Mesothelial cell of epicardium (in vitro differentiated cells): Measurements from ENCODE around the gene FAF2. TPM values are rescaled to one million over a fixed set of nuclear protein-coding genes. Genes with fewer than 3 reads are reported as not detected.

Experiments used
- DNase-seq, 2 experiments: peaks; one replicate each; pipeline ENCODE4 v3.0.0; 2021; ENCODE audit warnings: low spot score in 2 of 2; ENCODE audit not compliant: unreplicated experiment in 2 of 2
- H3K27ac Mint-ChIP-seq: 2 replicates; pipeline ENCODE4 v1.8.0; 2021; ENCODE audit warnings: mixed read lengths
- H3K27me3 Mint-ChIP-seq: 2 replicates; pipeline ENCODE4 v1.8.0; 2021; ENCODE audit warnings: low read depth, mixed read lengths
- H3K36me3 Mint-ChIP-seq: 2 replicates; pipeline ENCODE4 v1.8.0; 2021; ENCODE audit warnings: mixed read lengths
- H3K4me1 Mint-ChIP-seq: 2 replicates; pipeline ENCODE4 v1.8.0; 2021; ENCODE audit warnings: mixed read lengths
- H3K4me3 Mint-ChIP-seq: 2 replicates; pipeline ENCODE4 v1.8.0; 2021; ENCODE audit warnings: mild to moderate bottlenecking, moderate library complexity, mixed read lengths
- H3K9me3 Mint-ChIP-seq: 2 replicates; pipeline ENCODE4 v1.8.0; 2021; ENCODE audit warnings: mixed read lengths
- CTCF ChIP-seq: fragments of 200-600 bp; sonication (generic); IDR thresholded peaks from one replicate; pipeline ENCODE4 v1.5.0; 2021; ENCODE audit warnings: antibody characterized with exemption; ENCODE audit not compliant: unreplicated experiment
- total RNA-seq: library from RNA; stranded (reverse); gene quantifications from 3 replicates; pipeline ENCODE4 v1.2.1, GENCODE V29; 2021

The FAF2 gene
- total RNA-seq, 1 donor from 2014 or later: 52.7 TPM

- Mint-ChIP-seq H3K4me1 (peaks cover 4% of the 10 kb centered on the region), H3K9me3 (no peaks in the 10 kb centered on the region), H3K4me3 (no peak overlapping the region), H3K36me3 (peaks cover 12% of the 10 kb centered on the region), H3K27me3 (no peaks in the 10 kb centered on the region), H3K27ac (no peak overlapping the region)
- DNase-seq: no peak
- no peak for TF ChIP-seq CTCF
Measured at GRCh38 chr5:176466245-176466871, 18.2 kb downstream of the FAF2 start.

- no peak overlapping the region for H3K4me3 Mint-ChIP-seq
- no peak overlapping the region for H3K27ac Mint-ChIP-seq
- no peak for DNase-seq
- peaks cover 29% of the 10 kb centered on the region for H3K36me3 Mint-ChIP-seq
- TF ChIP-seq CTCF: no peak
- H3K27me3 Mint-ChIP-seq: no peaks in the 10 kb centered on the region
- H3K9me3 Mint-ChIP-seq: peaks cover 13% of the 10 kb centered on the region
- peaks cover 4% of the 10 kb centered on the region for H3K4me1 Mint-ChIP-seq
Measured at GRCh38 chr5:176469296-176469695, 21.1 kb downstream of the FAF2 start.

GRCh38 chr5:176470539-176470938, 22.4 kb downstream of the FAF2 start:
- Mint-ChIP-seq H3K4me1 (peaks cover 4% of the 10 kb centered on the region), H3K27me3 (no peaks in the 10 kb centered on the region), H3K27ac (no peak overlapping the region), H3K9me3 (peaks cover 19% of the 10 kb centered on the region), H3K36me3 (peaks cover 35% of the 10 kb centered on the region), H3K4me3 (no peak overlapping the region)
- no peak for TF ChIP-seq CTCF
- no peak for DNase-seq

- TF ChIP-seq CTCF: no peak
- peaks cover 2% of the 10 kb centered on the region for H3K4me1 Mint-ChIP-seq
- peaks cover 22% of the 10 kb centered on the region for H3K9me3 Mint-ChIP-seq
- no peak overlapping the region for H3K27ac Mint-ChIP-seq
- DNase-seq: no peak
- no peak overlapping the region for H3K4me3 Mint-ChIP-seq
- H3K27me3 Mint-ChIP-seq: no peaks in the 10 kb centered on the region
- peaks cover 39% of the 10 kb centered on the region for H3K36me3 Mint-ChIP-seq
Measured at GRCh38 chr5:176471098-176471497, 22.9 kb downstream of the FAF2 start.

GRCh38 chr5:176473335-176474006, 25.3 kb downstream of the FAF2 start:
- Mint-ChIP-seq H3K27me3 (no peaks in the 10 kb centered on the region), H3K36me3 (peaks cover 37% of the 10 kb centered on the region), H3K27ac (no peak overlapping the region), H3K4me3 (no peak overlapping the region), H3K4me1 (no peaks in the 10 kb centered on the region), H3K9me3 (peaks cover 25% of the 10 kb centered on the region)
- no peak for TF ChIP-seq CTCF
- no peak for DNase-seq
